HL-60/S4 (cell line): ENCODE results near the gene NDUFV1.

ENCODE experiments used
- in situ Hi-C: fragments of 300-500 bp; cut with MboI; formaldehyde crosslinking; loops from 2 replicates; pipeline ENCODE4 v1.14.3; 2022; ENCODE audit warnings: low sequenced_read_pairs

The NDUFV1 gene

DNA sequence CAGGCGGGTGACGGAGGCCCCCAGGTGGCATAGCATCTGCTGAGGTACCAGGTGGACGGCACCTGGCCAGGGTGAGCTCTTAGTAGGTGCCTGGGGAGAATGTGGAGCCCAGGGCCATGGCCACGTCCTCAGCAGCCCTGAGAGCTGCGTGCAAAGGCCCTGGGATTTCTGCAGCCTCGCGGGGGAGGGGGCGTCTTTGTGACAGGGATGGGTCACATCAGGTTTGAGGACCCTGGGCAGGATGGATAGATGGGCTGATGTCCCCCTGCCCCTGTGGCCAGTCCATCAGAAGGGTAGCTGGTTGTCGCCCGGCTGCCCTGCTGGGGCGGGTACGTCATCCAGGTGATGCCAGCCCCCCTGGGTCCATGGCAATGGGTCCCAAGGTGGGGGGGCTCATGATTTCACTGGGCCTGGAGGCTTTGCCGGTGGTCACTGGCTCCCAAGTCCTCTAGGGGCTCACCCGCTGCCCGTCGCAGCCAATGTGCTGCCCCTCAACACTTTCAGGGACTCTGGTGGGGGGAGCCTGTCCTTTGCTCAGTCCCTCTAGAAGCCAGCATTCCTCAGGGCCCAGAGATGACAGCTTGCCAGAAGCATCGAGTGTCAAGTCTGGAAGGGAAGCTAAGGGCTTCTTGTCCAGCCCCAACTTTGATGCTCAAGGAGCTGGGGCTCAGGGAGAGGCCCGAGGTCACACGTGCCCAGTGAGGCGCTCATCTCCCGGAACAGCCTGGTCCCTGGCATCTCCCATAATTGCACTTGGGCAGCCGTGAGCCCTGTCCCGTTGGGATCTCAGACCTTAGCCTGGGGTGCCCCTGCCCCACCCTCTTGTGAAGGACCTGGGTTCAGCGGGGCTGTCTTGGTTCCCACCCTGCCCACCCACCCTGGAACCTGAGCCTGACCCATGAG is 32.0 kb downstream of the NDUFV1 start:
- in situ Hi-C loops: no loop called here

DNA sequence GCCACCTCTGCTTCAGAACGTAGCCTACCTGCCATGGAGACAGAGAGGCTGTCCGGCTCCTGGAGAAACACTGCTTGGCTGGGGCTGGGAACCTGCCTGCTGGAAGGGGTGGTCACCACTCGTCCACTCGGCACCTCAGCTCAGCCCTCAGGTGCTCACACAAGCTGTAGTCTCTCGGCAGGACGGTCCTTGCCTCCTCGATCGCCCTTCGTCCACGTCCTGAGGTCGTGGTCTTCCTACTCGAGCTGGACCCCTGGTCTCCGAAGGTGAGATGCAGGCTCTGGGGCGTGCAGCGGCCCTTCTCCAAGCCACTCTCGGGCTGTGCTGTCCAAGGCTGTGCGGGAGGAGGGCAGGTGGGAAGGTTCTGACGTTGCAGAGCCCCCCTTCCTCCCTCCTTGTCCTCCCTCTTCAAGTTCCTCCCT is 32.7 kb downstream of the NDUFV1 start, which contains the start of gene TBX10:
Gene TBX10 (minus strand): TSS at position 326 of the 422 bp plus-strand sequence. CDS start 291 bp downstream, at position 35.
- in situ Hi-C loops: no loop called here

DNA sequence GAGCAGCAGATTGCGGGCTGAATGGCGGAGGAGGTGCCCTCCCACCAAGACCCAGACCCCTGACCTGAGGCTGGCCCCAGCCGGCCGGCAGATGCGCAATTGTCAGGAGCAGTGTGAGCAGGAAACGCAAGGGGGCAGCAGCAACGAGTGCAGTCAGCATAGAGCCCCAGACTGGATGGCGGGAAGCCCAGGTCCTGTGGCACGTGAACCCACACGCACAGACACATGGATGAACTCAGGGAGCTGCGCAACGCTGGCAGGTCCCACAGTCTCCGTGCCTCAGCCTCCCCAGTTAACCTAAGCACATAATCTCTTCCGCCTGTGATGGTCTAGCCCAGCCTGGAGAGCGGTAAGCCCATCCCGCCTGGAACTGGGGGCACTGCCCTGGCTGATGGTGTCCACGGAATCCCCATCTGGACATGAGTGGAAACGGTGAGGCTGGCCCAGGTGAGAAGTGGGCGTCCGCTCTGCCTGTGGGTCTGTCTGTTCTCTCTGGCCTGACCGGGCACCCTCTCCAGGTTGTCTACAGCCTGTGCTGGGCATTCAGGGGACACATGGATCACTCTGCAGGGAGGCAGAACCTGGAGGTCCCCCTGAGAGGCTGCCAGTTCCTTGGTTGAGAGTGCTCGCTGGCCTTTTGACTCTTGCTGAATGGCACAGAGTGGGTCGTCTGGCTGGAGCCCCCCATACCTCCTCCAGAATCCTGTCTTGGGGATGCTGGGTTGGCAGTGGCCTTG is 33.5 kb downstream of the NDUFV1 start:
- in situ Hi-C loops: no loop called here

DNA sequence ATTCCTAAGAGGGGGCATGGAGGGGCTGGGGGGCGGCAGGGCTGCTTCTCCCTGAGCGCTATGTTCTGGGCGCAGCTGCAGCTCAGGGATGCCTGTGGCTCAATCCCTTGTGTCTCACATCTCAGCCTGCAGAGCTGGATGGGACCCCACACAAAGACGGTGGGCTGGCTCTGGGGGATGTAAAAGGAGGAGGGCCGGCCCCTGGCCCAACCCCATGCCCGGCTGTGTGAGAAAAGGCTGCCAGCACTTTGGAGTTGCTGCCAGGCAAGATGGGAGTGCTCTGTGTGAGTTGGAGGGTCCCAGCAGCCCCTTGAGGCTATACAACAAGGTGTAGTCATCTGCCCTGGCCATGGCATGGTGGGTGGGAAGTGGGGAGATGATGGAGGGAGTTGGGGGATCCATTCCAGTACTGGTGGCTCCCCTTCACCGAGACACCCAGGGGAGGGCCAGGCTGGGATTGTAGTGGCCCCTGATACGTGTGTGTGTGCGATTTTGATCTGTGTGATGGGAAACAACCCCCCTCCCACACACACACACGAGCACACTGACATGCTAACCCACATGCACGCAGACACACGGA is 34.1 kb downstream of the NDUFV1 start:
- in situ Hi-C loops: no loop called here

DNA sequence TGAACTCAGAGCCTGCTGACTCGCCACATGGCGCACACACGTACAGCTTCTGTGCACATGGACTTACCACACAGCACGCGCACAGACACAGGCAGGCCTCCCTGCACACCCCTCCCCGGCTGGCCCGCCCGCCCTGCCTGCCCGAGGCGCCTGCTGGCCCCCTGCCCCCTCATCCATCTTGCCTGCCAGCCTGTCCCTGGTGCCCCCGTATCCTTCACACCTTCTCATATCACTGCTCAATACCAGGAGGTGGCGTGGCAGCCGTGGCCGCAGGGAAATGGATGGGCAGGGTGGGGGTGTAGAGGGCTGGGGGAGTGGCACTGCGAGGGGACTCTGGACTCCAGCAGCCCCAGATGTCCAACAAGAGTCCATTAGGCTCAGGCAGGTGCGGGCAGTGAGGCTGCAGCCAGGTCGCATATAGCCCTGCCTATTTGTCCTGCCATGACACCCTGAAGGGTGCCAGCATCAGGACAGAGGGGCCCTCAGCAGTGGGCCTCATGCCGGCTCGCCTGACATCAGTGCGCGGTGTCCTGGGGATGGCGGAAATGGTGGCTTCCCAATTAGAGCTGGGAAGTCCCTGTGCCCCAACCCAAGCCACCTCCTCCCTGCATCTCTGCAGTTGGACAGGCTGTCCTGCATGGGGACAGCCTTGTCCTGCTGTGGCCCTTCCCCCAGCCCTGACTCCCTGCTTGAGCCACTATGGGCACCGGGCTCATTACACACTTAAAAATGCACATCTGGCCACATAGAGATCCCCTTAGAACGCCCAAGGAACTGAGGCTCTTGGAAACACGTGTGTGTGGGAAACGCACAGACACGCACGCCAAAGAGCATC is 34.8 kb downstream of the NDUFV1 start:
- in situ Hi-C loops: no loop called here

DNA sequence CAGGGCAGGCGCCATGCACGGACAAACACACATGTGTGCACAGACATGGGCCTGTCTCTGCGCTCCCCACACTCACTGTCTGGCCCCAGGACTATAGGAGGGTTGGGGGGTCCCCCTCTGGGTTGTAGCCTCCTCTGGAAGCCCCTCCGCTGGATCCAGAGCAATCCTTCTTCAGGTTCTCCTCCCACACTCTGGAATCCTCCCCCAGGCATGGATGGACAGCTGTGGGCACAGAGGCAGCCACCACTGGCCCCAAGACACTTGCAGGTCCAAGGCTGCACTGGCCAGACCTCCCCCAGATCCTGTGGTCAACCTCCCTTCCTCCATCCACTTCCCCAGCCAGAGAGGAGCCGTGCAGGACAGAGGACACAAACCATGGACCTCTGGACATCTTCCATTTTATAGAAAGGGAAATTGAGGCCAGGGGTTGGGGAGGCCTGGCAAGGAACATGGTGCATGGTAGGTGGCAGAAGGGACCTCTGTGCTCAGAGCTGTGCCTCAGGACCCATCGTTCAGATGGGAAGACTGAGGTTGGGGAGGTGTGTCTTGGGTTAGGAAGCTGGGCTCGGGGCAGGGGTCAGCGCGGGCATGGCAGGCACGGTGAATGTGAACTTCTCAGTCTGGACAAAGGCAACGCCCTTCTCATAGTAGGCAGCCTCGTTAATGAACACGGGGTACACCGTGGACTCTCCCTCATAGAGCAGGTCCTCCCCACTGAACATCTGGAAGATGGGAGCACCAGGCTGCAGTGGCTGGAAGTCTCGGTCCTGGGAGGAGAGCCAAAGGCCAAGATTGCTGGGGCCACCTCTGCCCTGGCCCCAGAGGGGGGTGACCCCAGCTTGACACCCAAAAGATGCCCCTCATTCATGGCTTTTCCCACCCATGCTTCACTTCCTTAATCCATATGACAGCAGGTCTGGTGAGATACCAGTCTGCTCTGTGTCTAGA is 35.7 kb downstream of the NDUFV1 start:
- in situ Hi-C loops: no loop called here

DNA sequence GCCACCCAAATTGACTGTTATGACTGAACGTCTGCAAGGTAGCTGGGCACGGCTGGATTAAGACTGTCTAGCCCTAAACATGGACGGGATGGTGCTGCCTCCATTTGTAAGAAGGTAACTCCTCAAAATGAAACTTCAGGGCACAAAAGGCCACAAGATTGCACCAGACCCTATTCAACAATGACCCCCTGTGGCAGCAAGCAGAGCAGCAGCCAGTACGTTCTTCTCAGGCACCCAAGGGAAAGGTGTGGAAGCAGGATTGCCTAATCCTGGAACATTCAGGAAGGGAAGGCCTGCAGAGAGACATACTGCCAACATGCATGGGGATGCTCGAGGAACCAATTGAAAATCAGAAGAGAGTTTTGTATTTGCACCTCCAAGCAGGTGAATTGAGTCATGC is 37.3 kb downstream of the NDUFV1 start:
- in situ Hi-C loops: no loop called here

DNA sequence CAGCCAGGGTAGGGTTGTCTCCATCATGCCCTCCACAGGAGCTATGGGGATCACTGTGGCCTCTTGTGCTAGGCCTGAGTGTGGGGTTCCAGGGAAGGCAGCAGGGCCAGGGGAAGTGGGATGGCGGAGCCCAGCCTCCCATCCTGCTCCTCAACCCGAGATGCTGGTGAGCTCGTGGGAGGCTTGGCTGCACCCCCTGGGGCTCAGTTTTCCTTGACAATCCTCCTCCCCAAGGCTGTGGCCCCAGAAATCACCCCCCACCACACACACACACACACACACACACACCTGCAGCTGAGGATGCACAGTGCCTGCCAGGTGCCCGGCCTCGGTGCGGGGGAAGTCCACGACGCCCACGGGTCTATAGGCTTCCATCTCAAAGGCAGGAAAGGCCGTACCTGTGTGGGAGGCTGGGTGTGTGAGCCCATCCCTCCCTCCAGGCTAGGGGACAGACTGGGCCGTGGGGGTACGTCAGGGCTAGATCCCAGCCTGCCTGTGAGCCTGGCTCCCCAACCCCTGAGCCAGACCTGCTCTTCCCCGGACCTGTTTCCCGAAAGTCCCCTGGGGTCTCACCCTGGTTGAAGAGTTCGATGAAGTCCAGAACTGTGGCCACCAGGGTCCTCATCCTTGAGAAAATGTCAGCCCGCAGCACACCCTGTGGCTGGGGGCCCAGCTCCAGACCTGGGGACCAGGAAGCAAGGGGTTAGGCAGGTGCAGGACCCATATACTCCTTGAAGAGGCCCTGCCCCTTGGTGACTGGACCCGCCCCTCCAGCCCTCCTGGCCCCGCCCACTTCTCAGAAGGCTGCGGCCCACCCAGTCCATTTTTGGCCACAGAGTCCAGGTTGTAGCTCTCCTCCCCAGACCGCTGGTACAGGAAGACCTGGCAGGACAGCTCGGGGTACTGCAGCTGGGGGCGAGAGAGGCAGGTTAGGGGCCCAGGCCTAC is 38.0 kb downstream of the NDUFV1 start:
- in situ Hi-C loops: no loop called here

DNA sequence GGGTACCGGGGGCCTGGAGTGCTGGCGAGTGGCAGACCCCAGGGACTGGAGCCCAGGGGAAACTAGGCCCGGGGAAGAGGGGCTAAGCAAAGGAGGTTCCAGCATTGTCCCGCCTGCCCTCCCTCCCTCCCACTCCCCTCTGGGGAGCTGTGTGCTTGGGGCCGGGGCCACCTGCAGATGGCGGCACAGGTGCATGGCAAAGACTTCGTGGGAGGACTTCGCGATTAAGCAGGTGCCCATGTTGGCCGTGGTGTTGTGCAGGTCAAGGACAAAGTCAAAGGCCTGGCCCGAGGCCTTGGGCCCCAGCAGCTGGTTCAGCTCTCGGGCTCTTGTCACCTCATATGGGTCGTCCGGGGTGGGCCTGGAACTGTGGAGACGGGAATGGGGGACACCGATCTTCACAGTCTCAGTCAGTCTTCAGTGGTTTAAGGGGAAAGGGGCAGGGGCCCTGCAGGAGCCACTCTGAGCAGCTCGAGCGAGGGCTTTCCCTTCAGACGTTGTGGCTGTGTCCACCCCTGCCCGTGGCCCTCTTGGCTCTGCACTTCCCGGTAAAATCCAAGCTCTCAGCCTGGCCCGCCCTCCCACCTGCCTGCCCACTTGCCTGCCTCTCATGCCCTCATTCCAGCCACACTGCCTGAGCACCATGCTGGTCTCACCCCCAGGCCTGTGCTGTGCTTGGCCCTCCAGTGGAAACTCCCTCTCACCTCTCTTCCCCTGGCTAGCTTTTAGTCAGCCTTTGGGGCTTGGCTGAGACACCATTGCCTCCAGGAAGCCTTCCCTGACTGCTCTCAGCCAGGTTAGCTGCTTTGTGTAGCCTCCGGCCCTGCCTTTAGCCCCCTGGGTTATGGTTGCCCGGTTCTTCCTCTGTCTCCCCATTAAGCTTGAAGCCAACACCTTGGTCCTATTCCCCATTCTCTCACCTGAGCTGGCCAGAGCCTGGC is 39.1 kb downstream of the NDUFV1 start:
- in situ Hi-C loops: no loop called here

DNA sequence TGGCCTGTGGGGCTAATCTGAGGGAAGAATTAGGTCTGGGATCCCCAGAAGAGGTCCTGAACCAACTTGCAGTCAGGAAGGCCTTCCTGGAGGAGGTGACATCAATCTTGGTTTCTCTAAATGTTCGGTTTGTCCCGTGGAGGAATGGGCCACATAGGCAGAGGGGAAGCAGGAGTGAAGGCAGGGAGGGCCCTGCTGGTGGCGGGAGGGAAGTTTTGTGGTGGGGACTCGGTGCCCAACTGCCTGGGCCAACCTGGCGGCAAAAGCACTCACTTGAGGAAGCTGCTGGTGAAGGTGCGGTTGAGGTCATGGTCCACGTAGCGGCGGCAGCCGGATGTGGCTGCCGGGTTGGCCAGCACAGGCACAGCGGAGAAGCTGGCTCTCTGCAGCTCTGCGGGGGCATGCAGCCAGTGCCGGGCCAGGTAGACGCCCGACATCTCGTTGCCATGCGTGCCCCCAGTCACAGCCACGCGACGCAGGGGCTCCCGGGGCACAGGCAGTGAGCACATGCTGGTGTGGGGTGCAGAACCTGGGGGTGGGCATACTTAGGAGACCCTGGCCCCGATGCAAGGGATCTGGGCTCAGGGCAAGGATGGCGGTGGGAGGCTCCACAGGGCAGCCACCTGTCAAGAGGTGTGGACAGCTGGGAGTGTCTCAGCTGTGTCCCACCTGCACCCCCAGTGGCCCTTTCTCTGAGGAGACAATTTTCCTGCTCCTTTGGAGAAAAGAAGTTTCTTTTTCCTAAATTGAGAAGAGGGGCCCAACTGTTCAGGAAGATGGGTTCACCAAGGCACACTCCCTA is 40.0 kb downstream of the NDUFV1 start:
- in situ Hi-C loops: no loop called here

DNA sequence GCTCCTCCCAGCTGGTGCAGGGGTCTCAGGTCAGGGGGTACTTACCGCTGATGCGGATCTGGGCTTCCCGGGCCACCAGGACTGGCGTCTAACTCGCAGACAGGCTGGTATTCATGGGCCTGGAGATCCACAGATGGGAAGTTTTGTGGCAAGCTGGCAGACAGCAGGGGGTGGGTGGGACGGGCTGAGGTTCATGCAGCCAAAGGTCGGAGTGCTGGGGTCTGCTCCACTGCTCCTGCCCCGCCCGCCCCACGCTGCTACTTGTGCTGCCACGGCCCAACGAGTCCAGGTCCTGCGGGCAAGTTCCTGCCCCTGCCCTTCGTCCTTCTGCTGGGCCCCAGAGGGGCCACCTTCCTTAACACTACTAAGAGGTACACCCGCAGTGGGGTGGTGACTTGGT is 40.7 kb downstream of the NDUFV1 start:
- in situ Hi-C loops: no loop called here

DNA sequence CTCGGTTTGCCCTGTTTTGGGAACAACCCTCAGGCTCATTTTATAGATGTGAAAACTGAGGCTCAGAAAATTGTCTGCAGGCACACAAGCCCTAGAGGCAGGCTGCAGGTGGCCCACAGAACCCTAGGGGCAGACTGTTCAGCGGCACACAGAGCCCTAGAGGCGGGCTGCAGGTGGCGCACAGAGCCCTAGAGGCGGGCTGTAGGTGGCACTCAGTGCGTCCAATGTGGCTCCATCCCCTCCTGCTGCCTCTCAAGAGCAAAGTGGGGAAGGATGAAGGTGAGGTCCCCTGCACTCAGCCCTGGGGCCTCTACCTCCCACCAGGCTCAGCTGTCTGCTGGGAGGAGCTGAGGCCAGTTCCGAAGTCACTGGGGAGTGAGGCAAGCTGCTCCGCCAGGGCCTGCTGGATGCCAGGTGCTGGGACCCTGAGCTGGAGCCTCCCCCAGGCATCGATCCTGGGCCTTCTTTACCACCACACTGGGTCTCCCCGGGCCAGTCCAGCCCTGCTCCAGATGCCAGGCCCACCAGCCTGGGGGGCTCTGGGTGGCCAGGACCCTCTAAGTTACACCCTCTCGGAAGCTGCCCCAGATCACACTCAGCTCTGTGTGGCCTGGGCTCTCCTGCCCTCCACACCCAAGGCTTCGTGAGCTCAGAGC is 41.5 kb downstream of the NDUFV1 start:
- in situ Hi-C loops: no loop called here

DNA sequence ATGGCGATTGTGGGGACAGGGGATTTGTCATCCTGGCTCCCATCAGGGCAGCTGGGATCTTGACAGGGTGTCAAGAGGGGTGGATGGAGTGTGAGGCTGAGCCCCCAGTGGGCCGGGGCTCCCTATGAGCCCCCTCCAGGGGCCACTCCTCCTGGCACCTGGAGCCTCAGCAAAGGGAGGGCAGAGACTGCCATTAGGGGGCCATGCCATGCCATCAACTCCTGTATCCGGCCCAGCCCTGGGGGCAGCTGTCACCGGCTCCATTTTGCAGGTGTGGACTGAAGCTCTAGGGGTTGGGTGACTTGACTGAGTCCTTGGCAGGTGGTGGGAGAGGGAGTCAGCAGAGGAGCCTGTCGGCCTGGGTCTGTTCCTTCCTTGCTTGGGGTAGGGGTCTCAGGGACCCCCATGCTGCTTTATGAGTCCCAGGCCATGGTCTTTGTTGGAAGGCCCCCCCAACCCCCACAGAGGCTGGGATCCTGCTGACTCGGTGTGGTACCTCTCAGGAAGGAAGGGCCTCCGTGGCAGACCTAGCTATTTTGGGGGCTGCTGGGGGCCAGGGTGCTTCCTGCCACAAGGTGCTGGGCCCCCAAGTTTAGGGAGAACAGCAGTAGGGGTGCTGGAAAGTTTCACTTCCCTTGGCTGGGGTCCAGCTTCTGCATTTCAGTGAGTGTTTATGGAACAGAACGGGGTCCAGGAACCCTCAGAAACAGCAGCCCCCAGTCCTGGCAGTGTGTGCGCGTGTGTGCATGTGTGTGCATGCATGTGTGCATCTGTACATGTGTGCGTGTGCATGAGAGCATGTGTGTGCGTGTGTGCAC is 42.3 kb downstream of the NDUFV1 start:
- in situ Hi-C loops: no loop called here

DNA sequence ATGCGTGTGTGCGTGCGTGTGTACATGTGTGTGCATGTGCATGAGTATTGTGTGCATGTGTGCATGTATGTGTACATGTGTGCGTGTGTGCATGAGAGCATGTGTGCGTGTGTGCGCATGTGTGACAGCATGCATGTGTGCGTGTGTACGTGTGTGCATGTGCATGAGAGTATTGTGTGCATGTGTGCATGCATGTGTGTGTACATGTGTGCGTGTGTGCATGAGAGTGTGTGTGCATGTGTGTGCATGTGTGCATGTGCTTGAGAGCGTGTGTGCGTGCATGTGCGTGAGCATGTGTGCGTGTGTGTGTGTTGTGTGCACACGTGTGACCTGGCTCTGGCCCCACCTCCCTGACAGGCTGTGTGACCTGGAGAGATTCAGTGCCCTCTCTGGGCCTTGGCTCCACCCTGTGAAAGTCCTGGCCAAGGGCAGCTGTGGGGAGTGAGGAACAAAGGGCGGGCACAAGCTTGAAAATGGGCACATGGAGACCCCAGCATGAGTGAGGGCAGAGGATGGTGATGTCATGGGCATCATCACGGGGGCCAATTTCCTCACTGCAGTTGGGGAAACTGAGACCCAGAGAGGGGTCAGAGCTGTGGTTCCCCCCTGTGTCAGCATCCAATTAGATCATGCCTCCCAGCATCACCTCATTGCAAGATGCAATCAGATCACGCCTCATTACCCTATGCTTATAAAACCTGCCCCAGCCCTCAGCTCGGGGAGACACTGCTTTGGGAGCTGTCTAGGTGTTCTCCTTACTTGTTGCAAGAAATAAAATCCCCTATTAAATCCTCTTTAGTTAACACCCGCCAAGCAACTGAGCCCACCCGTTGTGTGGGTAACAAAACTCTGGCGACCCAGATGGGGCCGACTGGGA is 43.1 kb downstream of the NDUFV1 start:
- in situ Hi-C loops: no loop called here
